Astrocyte (in vitro differentiated cells and primary cell): ENCODE measurements around the gene SLIT3. TPM values are rescaled to one million over a fixed set of nuclear protein-coding genes. Genes with fewer than 3 reads are reported as not detected.

Experiments
- DNase-seq: peaks from one replicate; pipeline ENCODE4 v3.0.0-alpha.2; 2010; ENCODE audit warnings: low read depth
- FAIRE-seq: peaks from 2 replicates; lab custom pipeline; 2011; peaks lifted over from hg19 to GRCh38; lab: Jason Lieb, UNC
- H2AFZ ChIP-seq: 2 replicates; pipeline ENCODE4 v1.6.0; 2012; ENCODE audit warnings: low read depth, low read length, inconsistent platforms
- H3K27ac ChIP-seq: 2 replicates; pipeline ENCODE4 v1.5.1; 2011; ENCODE audit warnings: low read depth, low read length, inconsistent platforms
- H3K27me3 ChIP-seq: 2 replicates; pipeline ENCODE4 v1.6.0; 2011; ENCODE audit warnings: low read length, inconsistent platforms; ENCODE audit not compliant: insufficient read depth
- H3K36me3 ChIP-seq: 2 replicates; pipeline ENCODE4 v1.5.1; 2011; ENCODE audit warnings: low read length, inconsistent platforms; ENCODE audit not compliant: insufficient read depth
- H3K4me1 ChIP-seq: 2 replicates; pipeline ENCODE4 v1.5.1; 2011; ENCODE audit warnings: low read length, inconsistent platforms; ENCODE audit not compliant: insufficient read depth
- H3K4me2 ChIP-seq: 2 replicates; pipeline ENCODE4 v1.6.0; 2012; ENCODE audit warnings: low read length, inconsistent platforms
- H3K4me3 ChIP-seq: 2 replicates; pipeline ENCODE4 v1.5.1; 2011; ENCODE audit warnings: low read depth, mild to moderate bottlenecking, low read length, inconsistent platforms; ENCODE audit not compliant: insufficient read depth
- H3K79me2 ChIP-seq: 2 replicates; pipeline ENCODE4 v1.6.0; 2012; ENCODE audit warnings: mild to moderate bottlenecking, low read length, inconsistent platforms; ENCODE audit not compliant: insufficient read depth
- H3K9ac ChIP-seq: 2 replicates; pipeline ENCODE4 v1.6.0; 2012; ENCODE audit warnings: mild to moderate bottlenecking, low read length, inconsistent platforms
- H3K9me3 ChIP-seq: 2 replicates; pipeline ENCODE4 v1.5.1; 2012; ENCODE audit warnings: low read depth, mild to moderate bottlenecking, low read length, inconsistent platforms; ENCODE audit not compliant: insufficient read depth
- H4K20me1 ChIP-seq: 2 replicates; pipeline ENCODE4 v1.6.0; 2012; ENCODE audit warnings: low read length, inconsistent platforms; ENCODE audit not compliant: insufficient read depth
- H3K27ac Mint-ChIP-seq: one replicate; pipeline ENCODE4 v1.8.0; 2021; ENCODE audit warnings: mild to moderate bottlenecking, mixed read lengths; ENCODE audit not compliant: unreplicated experiment
- H3K27me3 Mint-ChIP-seq: one replicate; pipeline ENCODE4 v1.8.0; 2021; ENCODE audit warnings: low read depth, mixed read lengths; ENCODE audit not compliant: unreplicated experiment
- H3K36me3 Mint-ChIP-seq: one replicate; pipeline ENCODE4 v1.8.0; 2021; ENCODE audit warnings: low read depth, mixed read lengths; ENCODE audit not compliant: unreplicated experiment
- H3K4me1 Mint-ChIP-seq: one replicate; pipeline ENCODE4 v1.8.0; 2021; ENCODE audit warnings: low read depth, mixed read lengths; ENCODE audit not compliant: unreplicated experiment
- H3K4me3 Mint-ChIP-seq: one replicate; pipeline ENCODE4 v1.8.0; 2021; ENCODE audit warnings: mild to moderate bottlenecking, moderate library complexity, mixed read lengths; ENCODE audit not compliant: unreplicated experiment
- H3K9me3 Mint-ChIP-seq: one replicate; pipeline ENCODE4 v1.8.0; 2021; ENCODE audit warnings: mild to moderate bottlenecking, mixed read lengths; ENCODE audit not compliant: unreplicated experiment
- CTCF ChIP-seq: IDR thresholded peaks from 2 replicates; pipeline ENCODE4 v1.5.1; 2011; ENCODE audit warnings: low read depth, mild to moderate bottlenecking, inconsistent platforms, low read length, moderate library complexity; ENCODE audit not compliant: insufficient read depth
- EZH2 ChIP-seq: IDR thresholded peaks from 2 replicates; pipeline ENCODE4 v1.6.1; 2012; ENCODE audit warnings: mild to moderate bottlenecking, low read length, inconsistent platforms; ENCODE audit not compliant: insufficient read depth
- total RNA-seq: library from RNA; stranded (reverse); gene quantifications from 2 replicates; pipeline ENCODE4 v1.2.1, GENCODE V29; 2021

The SLIT3 gene
- total RNA-seq, 1 donor from 2014 or later, result 20.7 TPM

- no peaks in the 10 kb centered on the region for H3K36me3 Mint-ChIP-seq
- no peak overlapping the region for H3K4me2 ChIP-seq
- H3K36me3 ChIP-seq, result no peaks in the 10 kb centered on the region
- no peaks in the 10 kb centered on the region for H3K9me3 ChIP-seq
- no peak overlapping the region for H2AFZ ChIP-seq
- no peaks in the 10 kb centered on the region for H3K9me3 Mint-ChIP-seq
- no peaks in the 10 kb centered on the region for H3K4me1 ChIP-seq
- no peak overlapping the region for H3K4me3 Mint-ChIP-seq
- no peak overlapping the region for H3K27ac ChIP-seq
- DNase-seq (no peak), FAIRE-seq (no peak)
- H3K27ac Mint-ChIP-seq, result no peak overlapping the region
- TF ChIP-seq CTCF (no peak), EZH2 (no peak)
- peaks cover 8% of the 10 kb centered on the region for H3K79me2 ChIP-seq
- peaks cover 12% of the 10 kb centered on the region for H3K27me3 Mint-ChIP-seq
- H3K4me3 ChIP-seq, result no peak overlapping the region
- peaks cover 19% of the 10 kb centered on the region for H4K20me1 ChIP-seq
- peaks cover 3% of the 10 kb centered on the region for H3K27me3 ChIP-seq
- peaks cover 19% of the 10 kb centered on the region for H3K4me1 Mint-ChIP-seq
- no peak overlapping the region for H3K9ac ChIP-seq
These were observed 5.6 kb downstream of the SLIT3 start for GRCh38 chr5:169295306-169295705.

- H3K4me1 ChIP-seq, result no peaks in the 10 kb centered on the region
- peaks cover 3% of the 10 kb centered on the region for H3K27me3 ChIP-seq
- Mint-ChIP-seq H3K36me3 (no peaks in the 10 kb centered on the region), H3K4me1 (peaks cover 19% of the 10 kb centered on the region), H3K4me3 (no peak overlapping the region), H3K27me3 (peaks cover 14% of the 10 kb centered on the region), H3K9me3 (no peaks in the 10 kb centered on the region), H3K27ac (no peak overlapping the region)
- no peak for FAIRE-seq
- H3K4me2 ChIP-seq, result no peak overlapping the region
- TF ChIP-seq EZH2, result no peak
- no peak for TF ChIP-seq CTCF
- no peaks in the 10 kb centered on the region for H3K36me3 ChIP-seq
- H3K79me2 ChIP-seq, result peaks cover 8% of the 10 kb centered on the region
- no peak overlapping the region for H3K27ac ChIP-seq
- H3K4me3 ChIP-seq, result no peak overlapping the region
- no peak overlapping the region for H2AFZ ChIP-seq
- no peaks in the 10 kb centered on the region for H3K9me3 ChIP-seq
- peaks cover 26% of the 10 kb centered on the region for H4K20me1 ChIP-seq
- DNase-seq, result no peak
- H3K9ac ChIP-seq, result no peak overlapping the region
These were observed 6.3 kb downstream of the SLIT3 start for GRCh38 chr5:169294621-169295020.

- Histone ChIP-seq H3K9ac (no peak overlapping the region), H3K79me2 (peaks cover 8% of the 10 kb centered on the region), H4K20me1 (peaks cover 19% of the 10 kb centered on the region), H3K36me3 (no peaks in the 10 kb centered on the region), H3K4me3 (no peak overlapping the region), H3K4me1 (no peaks in the 10 kb centered on the region), H3K4me2 (no peak overlapping the region), H3K27me3 (no peaks in the 10 kb centered on the region), H3K27ac (no peak overlapping the region), H2AFZ (no peak overlapping the region), H3K9me3 (no peaks in the 10 kb centered on the region)
- DNase-seq, result no peak
- Mint-ChIP-seq H3K4me1 (peaks cover 17% of the 10 kb centered on the region), H3K27ac (no peak overlapping the region), H3K27me3 (peaks cover 9% of the 10 kb centered on the region), H3K36me3 (peaks cover 4% of the 10 kb centered on the region), H3K4me3 (no peak overlapping the region), H3K9me3 (no peaks in the 10 kb centered on the region)
- TF ChIP-seq EZH2, result no peak
- no peak for TF ChIP-seq CTCF
- FAIRE-seq, result no peak
These were observed 9.1 kb downstream of the SLIT3 start for GRCh38 chr5:169291877-169292276.
